Measurements from ENCODE around the gene LHPP. TPM values are rescaled to one million over a fixed set of nuclear protein-coding genes. Genes with fewer than 3 reads are reported as not detected.

LHPP gene
- total and polyA plus RNA-seq, 2 experiments from 2014 or later: 27.4 to 40.2 TPM

DNA sequence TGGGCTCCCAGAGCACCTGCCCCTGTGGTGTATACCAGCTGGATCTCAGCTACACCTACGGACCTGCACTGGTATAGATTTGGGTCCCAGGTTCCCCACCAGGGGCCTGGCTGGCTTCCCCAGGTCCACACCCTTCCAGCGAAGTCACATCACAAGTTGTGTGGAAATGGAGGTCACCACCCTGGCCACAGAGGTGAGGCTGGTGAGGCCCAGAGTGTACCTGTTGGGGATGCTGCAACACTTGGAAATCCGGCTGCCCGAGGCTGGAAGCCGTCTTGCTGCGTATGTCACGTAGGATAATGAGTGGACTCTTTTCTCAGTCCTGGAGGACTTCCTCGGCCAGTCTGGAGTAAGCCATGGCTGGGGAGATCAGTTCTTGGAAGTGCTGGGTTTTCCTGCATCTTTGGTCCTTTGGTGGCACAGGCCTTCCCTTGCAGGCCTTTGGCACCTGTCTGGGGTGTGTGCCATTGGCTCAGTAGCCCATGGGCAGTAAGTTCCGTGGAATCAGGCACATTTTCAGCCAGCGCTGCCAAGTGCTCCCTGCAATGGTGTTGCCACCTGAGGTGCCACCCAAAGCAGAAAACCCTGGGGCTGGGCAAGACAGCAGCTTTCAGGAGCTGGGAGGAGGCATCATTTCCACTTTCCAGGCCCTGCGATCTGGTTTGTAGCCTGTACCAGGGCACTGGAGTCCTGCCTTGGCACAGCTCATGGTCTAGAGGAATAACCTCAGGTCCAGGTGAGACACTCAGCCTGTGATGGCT, 97.9 kb downstream of the LHPP start (continued):
- TF ChIP-seq, protein P1, sequence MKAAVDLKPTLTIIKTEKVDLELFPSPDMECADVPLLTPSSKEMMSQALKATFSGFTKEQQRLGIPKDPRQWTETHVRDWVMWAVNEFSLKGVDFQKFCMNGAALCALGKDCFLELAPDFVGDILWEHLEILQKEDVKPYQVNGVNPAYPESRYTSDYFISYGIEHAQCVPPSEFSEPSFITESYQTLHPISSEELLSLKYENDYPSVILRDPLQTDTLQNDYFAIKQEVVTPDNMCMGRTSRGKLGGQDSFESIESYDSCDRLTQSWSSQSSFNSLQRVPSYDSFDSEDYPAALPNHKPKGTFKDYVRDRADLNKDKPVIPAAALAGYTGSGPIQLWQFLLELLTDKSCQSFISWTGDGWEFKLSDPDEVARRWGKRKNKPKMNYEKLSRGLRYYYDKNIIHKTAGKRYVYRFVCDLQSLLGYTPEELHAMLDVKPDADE (IDR thresholded peaks at IDR 0.05): no peak
- TF ChIP-seq NANOG (IDR thresholded peaks at IDR 0.05; ENCODE audit: borderline replicate concordance) (no peak), EZH2 (IDR thresholded peaks at IDR 0.05; ENCODE audit: low read depth, unreplicated experiment) (no peak), EZH2phosphoT487 (IDR thresholded peaks at IDR 0.05; ENCODE audit: unreplicated experiment) (no peak), POLR2AphosphoS5 (IDR thresholded peaks at IDR 0.05; ENCODE audit: low read depth) (no peak)

DNA sequence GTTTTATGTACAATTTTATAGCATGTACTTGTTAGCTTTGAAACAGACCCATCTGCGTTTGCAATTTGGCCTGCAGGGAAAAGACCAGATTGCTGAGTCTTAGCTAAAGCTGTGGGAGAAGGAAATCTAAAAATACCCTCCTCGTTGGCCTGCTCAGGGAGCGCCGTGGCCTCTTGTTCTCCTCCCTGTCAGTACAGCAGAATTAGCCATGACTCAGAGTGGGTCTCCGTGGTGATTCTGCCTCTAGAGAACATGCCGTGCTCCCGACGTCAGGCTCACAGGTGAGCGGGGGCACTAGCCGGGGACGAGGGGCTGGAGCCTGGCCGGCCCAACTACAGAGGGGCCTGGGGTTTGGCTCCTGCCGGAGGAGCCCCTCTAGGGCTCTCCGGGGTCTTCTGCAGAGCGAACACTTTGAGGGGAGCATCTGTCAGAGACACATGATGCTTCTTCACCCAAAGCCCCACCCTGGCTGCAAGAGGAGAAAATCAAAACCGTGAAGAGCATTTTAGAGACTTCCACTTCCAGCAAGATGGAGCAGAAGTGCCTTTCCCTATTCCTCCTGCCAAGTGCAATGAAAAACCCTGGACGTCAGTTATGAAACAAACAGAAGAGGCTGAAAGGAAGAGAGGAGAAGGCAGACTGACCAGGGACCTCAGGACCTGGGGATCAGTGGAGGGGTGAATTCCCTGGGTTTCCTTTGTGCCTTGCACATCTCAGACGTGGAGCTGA, 98.9 kb downstream of the LHPP start:
- 0 out of 2 replicates have a peak, but pooled peaks cover 4% of the 10 kb centered on the region for H3F3A ChIP-seq (replicated peaks; ENCODE audit: low read depth)
- no peaks in the 10 kb centered on the region for H3K9me2 ChIP-seq (ENCODE audit: insufficient read depth)
- Mint-ChIP-seq H3K9me3 (peaks cover 3% of the 10 kb centered on the region; the same call in 2 of the 3 replicates), H3K36me3 (ENCODE audit: low read depth) (no peaks in the 10 kb centered on the region), H3K27me3 (ENCODE audit: insufficient read depth, low read depth, poor library complexity) (peaks cover 11% of the 10 kb centered on the region), H3K4me3 (no peak overlapping the region), H3K27ac (no peak overlapping the region), H3K4me1 (peaks cover 13% of the 10 kb centered on the region)
- no peaks in the 10 kb centered on the region for H3K36me3 ChIP-seq (ENCODE audit: insufficient read depth)
- H3K4me1 ChIP-seq (ENCODE audit: insufficient read depth): peaks cover 2% of the 10 kb centered on the region; the same call in 1 of the 2 replicates
- no peaks in the 10 kb centered on the region for H3K27me3 ChIP-seq (ENCODE audit: insufficient read depth)
- H3K4me3 ChIP-seq: no peak overlapping the region
- ATAC-seq: no peak
- H3K4me2 ChIP-seq: no peak overlapping the region
- no peak for DNase-seq (ENCODE audit: low spot score)
- H3K79me2 ChIP-seq (replicated peaks; ENCODE audit: insufficient read depth): no peaks in the 10 kb centered on the region
- no peaks in the 10 kb centered on the region for H4K20me1 ChIP-seq (replicated peaks; ENCODE audit: insufficient read depth)
- no peak overlapping the region for H3K27ac ChIP-seq (ENCODE audit: low read depth)
- no peak overlapping the region for H2AFZ ChIP-seq
- TF ChIP-seq EZH2 (IDR thresholded peaks at IDR 0.05; ENCODE audit: low read depth, unreplicated experiment) (no peak), NANOG (IDR thresholded peaks at IDR 0.05; ENCODE audit: borderline replicate concordance) (no peak), EZH2phosphoT487 (IDR thresholded peaks at IDR 0.05; ENCODE audit: unreplicated experiment) (no peak), ZNF331 (CRISPR knock-in tag; IDR thresholded peaks at IDR 0.05; ENCODE audit: low read depth) (no peak), POLR2AphosphoS5 (IDR thresholded peaks at IDR 0.05; ENCODE audit: low read depth) (no peak), ZNF462 (CRISPR knock-in tag; IDR thresholded peaks at IDR 0.05) (no peak), CREB1 (CRISPR knock-in tag; IDR thresholded peaks at IDR 0.05; ENCODE audit: low read depth) (no peak), JUNB (IDR thresholded peaks at IDR 0.05; ENCODE audit: unreplicated experiment) (no peak), STAT1 (IDR thresholded peaks at IDR 0.05; ENCODE audit: unreplicated experiment) (no peak)
- TF ChIP-seq, protein P1 (IDR thresholded peaks at IDR 0.05): no peak
- TF ChIP-seq, protein P2, sequence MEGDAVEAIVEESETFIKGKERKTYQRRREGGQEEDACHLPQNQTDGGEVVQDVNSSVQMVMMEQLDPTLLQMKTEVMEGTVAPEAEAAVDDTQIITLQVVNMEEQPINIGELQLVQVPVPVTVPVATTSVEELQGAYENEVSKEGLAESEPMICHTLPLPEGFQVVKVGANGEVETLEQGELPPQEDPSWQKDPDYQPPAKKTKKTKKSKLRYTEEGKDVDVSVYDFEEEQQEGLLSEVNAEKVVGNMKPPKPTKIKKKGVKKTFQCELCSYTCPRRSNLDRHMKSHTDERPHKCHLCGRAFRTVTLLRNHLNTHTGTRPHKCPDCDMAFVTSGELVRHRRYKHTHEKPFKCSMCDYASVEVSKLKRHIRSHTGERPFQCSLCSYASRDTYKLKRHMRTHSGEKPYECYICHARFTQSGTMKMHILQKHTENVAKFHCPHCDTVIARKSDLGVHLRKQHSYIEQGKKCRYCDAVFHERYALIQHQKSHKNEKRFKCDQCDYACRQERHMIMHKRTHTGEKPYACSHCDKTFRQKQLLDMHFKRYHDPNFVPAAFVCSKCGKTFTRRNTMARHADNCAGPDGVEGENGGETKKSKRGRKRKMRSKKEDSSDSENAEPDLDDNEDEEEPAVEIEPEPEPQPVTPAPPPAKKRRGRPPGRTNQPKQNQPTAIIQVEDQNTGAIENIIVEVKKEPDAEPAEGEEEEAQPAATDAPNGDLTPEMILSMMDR (conservative IDR thresholded peaks at IDR 0.05; ENCODE audit: low read depth in 2 of 2): no peak

All from GM23338 (cell line).